ENCODE measurements around the gene FSTL5. TPM values are rescaled to one million over a fixed set of nuclear protein-coding genes. Genes with fewer than 3 reads are reported as not detected.
A peak's percentile ranks its signal among the peaks of the same experiment; 100 is the strongest.

The FSTL5 gene
- total RNA-seq, 8 experiments from 2014 or later = 0.17 to 31.3 (median 3.0) TPM

GRCh38 chr4:161702287-161702686 is 461.5 kb downstream of the FSTL5 start:
- ATAC-seq (replicated peaks in 6 of 8) = no peak
- no peak overlapping the region for H3K4me3 ChIP-seq
- in situ Hi-C loops (cut with MboI; ENCODE audit: low pct_unique_long_range_greater_than_20kb in 2 of 9, low sequenced_read_pairs in 9 of 9, unreplicated experiment in 9 of 9) = no loop called here
- H3K27ac ChIP-seq = no peak overlapping the region
- H3K4me1 ChIP-seq (replicated peaks in 1 of 2) = no peaks in the 10 kb centered on the region
- WGBS, 10 experiments = 17 to 100% (median 83%) methylated on average over 2 to 4 of the region's 4 CpGs; no CpG with 5 or more reads in 1 of the 10 experiments

- in situ Hi-C loops (cut with MboI; ENCODE audit: low pct_unique_long_range_greater_than_20kb in 2 of 9, low sequenced_read_pairs in 9 of 9, unreplicated experiment in 9 of 9) = no loop called here
- no peak overlapping the region for H3K27ac ChIP-seq
- ATAC-seq (replicated peaks in 6 of 8) = peak in 3 of 8 experiments; percentile 51 to 98 (median 52)
- no peak overlapping the region for H3K4me3 ChIP-seq
- no peaks in the 10 kb centered on the region for H3K4me1 ChIP-seq (replicated peaks in 1 of 2)
- WGBS, 10 experiments = 0 to 80% (median 58%) methylated on average over 1 of the region's 1 CpG; no CpG with 5 or more reads in 4 of the 10 experiments
These were observed 466.9 kb downstream of the FSTL5 start for GRCh38 chr4:161696944-161697343.

GRCh38 chr4:161680146-161680545 is 483.7 kb downstream of the FSTL5 start:
- WGBS, 10 experiments = 8 to 83% (median 56%) methylated on average over 1 to 2 of the region's 2 CpGs; no CpG with 5 or more reads in 1 of the 10 experiments
- ATAC-seq (replicated peaks in 6 of 8) = peak in 1 of 8 experiments; percentile 41
- Histone ChIP-seq H3K4me3 (no peak overlapping the region), H3K4me1 (replicated peaks in 1 of 2) (no peaks in the 10 kb centered on the region), H3K27ac (no peak overlapping the region)
- in situ Hi-C loops (cut with MboI; ENCODE audit: low pct_unique_long_range_greater_than_20kb in 2 of 9, low sequenced_read_pairs in 9 of 9, unreplicated experiment in 9 of 9) = no loop called here

- Histone ChIP-seq H3K4me1 (replicated peaks in 1 of 2) (no peaks in the 10 kb centered on the region), H3K27ac (no peak overlapping the region), H3K4me3 (no peak overlapping the region)
- in situ Hi-C loops (cut with MboI; ENCODE audit: low pct_unique_long_range_greater_than_20kb in 2 of 9, low sequenced_read_pairs in 9 of 9, unreplicated experiment in 9 of 9) = no loop called here
- WGBS, 10 experiments = 71 to 96% (median 88%) methylated on average over 2 to 7 of the region's 7 CpGs; no CpG with 5 or more reads in 2 of the 10 experiments
- no peak for ATAC-seq (replicated peaks in 6 of 8)
These were observed 499.1 kb downstream of the FSTL5 start for GRCh38 chr4:161664740-161665139.

- 44 to 93% (median 70%) methylated on average over 1 to 4 of the region's 6 CpGs; no CpG with 5 or more reads in 3 of the 10 experiments for WGBS, 10 experiments
- in situ Hi-C loops (cut with MboI; ENCODE audit: low pct_unique_long_range_greater_than_20kb in 2 of 9, low sequenced_read_pairs in 9 of 9, unreplicated experiment in 9 of 9) = no loop called here
- Histone ChIP-seq H3K4me1 (replicated peaks in 1 of 2) (no peaks in the 10 kb centered on the region), H3K27ac (no peak overlapping the region), H3K4me3 (no peak overlapping the region)
- ATAC-seq (replicated peaks in 6 of 8) = no peak
These were observed 500.0 kb downstream of the FSTL5 start for GRCh38 chr4:161663844-161664243.

- no peak for ATAC-seq (replicated peaks in 6 of 8)
- WGBS, 10 experiments = 21 to 100% (median 100%) methylated on average over 1 to 2 of the region's 2 CpGs
- Histone ChIP-seq H3K4me1 (replicated peaks in 1 of 2) (peaks cover 0 to 2% of the 10 kb centered on the region in 2 donors), H3K4me3 (no peak overlapping the region), H3K27ac (no peak overlapping the region)
- in situ Hi-C loops (cut with MboI; ENCODE audit: low pct_unique_long_range_greater_than_20kb in 2 of 9, low sequenced_read_pairs in 9 of 9, unreplicated experiment in 9 of 9) = no loop called here
These were observed 505.1 kb downstream of the FSTL5 start for GRCh38 chr4:161658676-161659075.

- Histone ChIP-seq H3K4me3 (no peak overlapping the region), H3K27ac (no peak overlapping the region), H3K4me1 (replicated peaks in 1 of 2) (peaks cover 0 to 2% of the 10 kb centered on the region in 2 donors)
- in situ Hi-C loops (cut with MboI; ENCODE audit: low pct_unique_long_range_greater_than_20kb in 2 of 9, low sequenced_read_pairs in 9 of 9, unreplicated experiment in 9 of 9) = no loop called here
- 0 to 100% (median 74%) methylated on average over 1 to 3 of the region's 3 CpGs; no CpG with 5 or more reads in 2 of the 10 experiments for WGBS, 10 experiments
- ATAC-seq (replicated peaks in 6 of 8) = no peak
These were observed 506.2 kb downstream of the FSTL5 start for GRCh38 chr4:161657616-161658015.

GRCh38 chr4:161656594-161656993 is 507.2 kb downstream of the FSTL5 start:
- WGBS, 10 experiments = 0 to 83% (median 61%) methylated on average over 1 to 3 of the region's 3 CpGs; no CpG with 5 or more reads in 1 of the 10 experiments

GRCh38 chr4:161655148-161655547 is 508.7 kb downstream of the FSTL5 start:
- H3K27ac ChIP-seq = no peak overlapping the region
- WGBS, 10 experiments = 8 to 100% (median 92%) methylated on average over 2 of the region's 2 CpGs; no CpG with 5 or more reads in 2 of the 10 experiments
- in situ Hi-C loops (cut with MboI; ENCODE audit: low pct_unique_long_range_greater_than_20kb in 2 of 9, low sequenced_read_pairs in 9 of 9, unreplicated experiment in 9 of 9) = no loop called here
- no peak for ATAC-seq (replicated peaks in 6 of 8)
- H3K4me3 ChIP-seq = no peak overlapping the region
- peaks cover 0 to 2% of the 10 kb centered on the region in 2 donors for H3K4me1 ChIP-seq (replicated peaks in 1 of 2)

More at GRCh38 chr4:161656594-161656993, 507.2 kb downstream of the FSTL5 start:
- in situ Hi-C loops (cut with MboI; ENCODE audit: low pct_unique_long_range_greater_than_20kb in 2 of 9, low sequenced_read_pairs in 9 of 9, unreplicated experiment in 9 of 9) = no loop called here
- ATAC-seq (replicated peaks in 6 of 8) = peak in 5 of 8 experiments; percentile 69 to 88 (median 79)
- Histone ChIP-seq H3K4me1 (replicated peaks in 1 of 2) (peaks cover 0 to 2% of the 10 kb centered on the region in 2 donors), H3K27ac (no peak overlapping the region), H3K4me3 (no peak overlapping the region)

GRCh38 chr4:161653697-161654096 is 510.1 kb downstream of the FSTL5 start:
- Histone ChIP-seq H3K4me3 (no peak overlapping the region), H3K27ac (no peak overlapping the region), H3K4me1 (replicated peaks in 1 of 2) (peaks cover 0 to 2% of the 10 kb centered on the region in 2 donors)
- ATAC-seq (replicated peaks in 6 of 8) = no peak
- 81 to 100% (median 100%) methylated on average over 1 of the region's 1 CpG; no CpG with 5 or more reads in 1 of the 10 experiments for WGBS, 10 experiments
- in situ Hi-C loops (cut with MboI; ENCODE audit: low pct_unique_long_range_greater_than_20kb in 2 of 9, low sequenced_read_pairs in 9 of 9, unreplicated experiment in 9 of 9) = no loop called here

- Histone ChIP-seq H3K27ac (no peak overlapping the region), H3K4me1 (replicated peaks in 1 of 2) (peaks cover 0 to 2% of the 10 kb centered on the region in 2 donors), H3K4me3 (no peak overlapping the region)
- in situ Hi-C loops (cut with MboI; ENCODE audit: low pct_unique_long_range_greater_than_20kb in 2 of 9, low sequenced_read_pairs in 9 of 9, unreplicated experiment in 9 of 9) = no loop called here
- no peak for ATAC-seq (replicated peaks in 6 of 8)
- WGBS, 10 experiments = 0 to 100% (median 76%) methylated on average over 1 to 2 of the region's 2 CpGs
These were observed 512.2 kb downstream of the FSTL5 start for GRCh38 chr4:161651586-161651985.

GRCh38 chr4:161650812-161651211 is 513.0 kb downstream of the FSTL5 start:
- in situ Hi-C loops (cut with MboI; ENCODE audit: low pct_unique_long_range_greater_than_20kb in 2 of 9, low sequenced_read_pairs in 9 of 9, unreplicated experiment in 9 of 9) = no loop called here
- ATAC-seq (replicated peaks in 6 of 8) = no peak
- WGBS, 10 experiments = 20 to 100% (median 88%) methylated on average over 1 to 5 of the region's 5 CpGs

GRCh38 chr4:161647757-161648156 is 516.0 kb downstream of the FSTL5 start:
- in situ Hi-C loops (cut with MboI; ENCODE audit: low pct_unique_long_range_greater_than_20kb in 2 of 9, low sequenced_read_pairs in 9 of 9, unreplicated experiment in 9 of 9) = no loop called here
- no peak for ATAC-seq (replicated peaks in 6 of 8)
- no peak overlapping the region for H3K27ac ChIP-seq
- no peak overlapping the region for H3K4me3 ChIP-seq
- 43 to 100% (median 86%) methylated on average over 1 to 5 of the region's 12 CpGs; no CpG with 5 or more reads in 1 of the 10 experiments for WGBS, 10 experiments
- H3K4me1 ChIP-seq (replicated peaks in 1 of 2) = no peaks in the 10 kb centered on the region

More at GRCh38 chr4:161650812-161651211, 513.0 kb downstream of the FSTL5 start:
- H3K27ac ChIP-seq = no peak overlapping the region
- H3K4me3 ChIP-seq = no peak overlapping the region
- H3K4me1 ChIP-seq (replicated peaks in 1 of 2) = no peaks in the 10 kb centered on the region

- Histone ChIP-seq H3K4me3 (no peak overlapping the region), H3K27ac (no peak overlapping the region), H3K4me1 (replicated peaks in 1 of 2) (no peaks in the 10 kb centered on the region)
- WGBS, 10 experiments = 0 to 100% (median 92%) methylated on average over 1 of the region's 1 CpG; no CpG with 5 or more reads in 1 of the 10 experiments
- peak in 1 of 8 experiments; percentile 21 for ATAC-seq (replicated peaks in 6 of 8)
- in situ Hi-C loops (cut with MboI; ENCODE audit: low pct_unique_long_range_greater_than_20kb in 2 of 9, low sequenced_read_pairs in 9 of 9, unreplicated experiment in 9 of 9) = no loop called here
These were observed 521.1 kb downstream of the FSTL5 start for GRCh38 chr4:161642708-161643107.
